GM23338 (cell line): Measurements from ENCODE around the gene TXNDC17.

Experiments used
- CREB1 ChIP-seq: fragments of 250-450 bp; sonication (Bioruptor Pico); IDR thresholded peaks from 2 replicates; pipeline ENCODE4 v1.5.0; 2020; ENCODE audit warnings: low read depth, mild to moderate bottlenecking, moderate library complexity
- EZH2 ChIP-seq: fragments of 200-600 bp; sonication (generic); IDR thresholded peaks from one replicate; pipeline ENCODE4 v1.8.0; 2017; ENCODE audit warnings: antibody characterized with exemption, mild to moderate bottlenecking, low read depth; ENCODE audit not compliant: unreplicated experiment
- EZH2phosphoT487 ChIP-seq: fragments of 200-600 bp; sonication (generic); IDR thresholded peaks from one replicate; pipeline ENCODE4 v1.8.1; 2018; ENCODE audit warnings: antibody characterized with exemption; ENCODE audit not compliant: unreplicated experiment
- POLR2AphosphoS5 ChIP-seq: IDR thresholded peaks from 2 replicates; pipeline ENCODE4 v1.6.1; 2016; ENCODE audit warnings: antibody characterized with exemption, low read depth
- TF ChIP-seq, protein P1 (sequence below), 2 experiments: fragments of 200-600 bp in 1 of 2; sonication (generic) in 1 of 2; conservative IDR thresholded peaks; 2 replicates each; pipeline versions ENCODE4 v1.5.1 to v1.6.1; 2016 to 2017; ENCODE audit warnings: antibody characterized with exemption in 2 of 2, low read depth in 2 of 2, mild to moderate bottlenecking in 2 of 2, moderate library complexity in 1 of 2
- TF ChIP-seq, protein P2 (sequence below): IDR thresholded peaks from one replicate; pipeline ENCODE4 v1.6.1; 2018; ENCODE audit warnings: antibody characterized with exemption; ENCODE audit not compliant: unreplicated experiment

DNA sequence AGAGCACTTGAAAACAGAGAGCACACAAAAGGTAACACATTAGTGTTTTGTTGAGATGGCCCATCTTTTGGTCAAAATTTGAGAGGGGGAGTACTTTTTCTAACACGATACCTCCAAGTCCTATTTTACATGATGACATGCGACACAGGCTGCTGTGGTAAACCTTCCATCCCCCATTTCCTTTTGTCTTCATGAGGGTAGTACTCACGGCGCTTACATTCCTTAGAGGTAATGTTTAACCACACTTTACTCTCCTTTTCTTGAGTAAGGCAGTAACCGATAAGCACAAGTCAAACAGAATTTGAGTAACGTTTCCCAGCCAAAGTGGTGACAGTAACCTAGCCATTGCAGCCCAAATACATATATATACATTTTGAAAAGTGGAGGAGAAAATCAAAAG is 48.7 kb upstream of the TXNDC17 start:
- TF ChIP-seq EZH2 (no peak), EZH2phosphoT487 (no peak), CREB1 (CRISPR knock-in tag) (no peak), POLR2AphosphoS5 (no peak)
- TF ChIP-seq, protein P1, sequence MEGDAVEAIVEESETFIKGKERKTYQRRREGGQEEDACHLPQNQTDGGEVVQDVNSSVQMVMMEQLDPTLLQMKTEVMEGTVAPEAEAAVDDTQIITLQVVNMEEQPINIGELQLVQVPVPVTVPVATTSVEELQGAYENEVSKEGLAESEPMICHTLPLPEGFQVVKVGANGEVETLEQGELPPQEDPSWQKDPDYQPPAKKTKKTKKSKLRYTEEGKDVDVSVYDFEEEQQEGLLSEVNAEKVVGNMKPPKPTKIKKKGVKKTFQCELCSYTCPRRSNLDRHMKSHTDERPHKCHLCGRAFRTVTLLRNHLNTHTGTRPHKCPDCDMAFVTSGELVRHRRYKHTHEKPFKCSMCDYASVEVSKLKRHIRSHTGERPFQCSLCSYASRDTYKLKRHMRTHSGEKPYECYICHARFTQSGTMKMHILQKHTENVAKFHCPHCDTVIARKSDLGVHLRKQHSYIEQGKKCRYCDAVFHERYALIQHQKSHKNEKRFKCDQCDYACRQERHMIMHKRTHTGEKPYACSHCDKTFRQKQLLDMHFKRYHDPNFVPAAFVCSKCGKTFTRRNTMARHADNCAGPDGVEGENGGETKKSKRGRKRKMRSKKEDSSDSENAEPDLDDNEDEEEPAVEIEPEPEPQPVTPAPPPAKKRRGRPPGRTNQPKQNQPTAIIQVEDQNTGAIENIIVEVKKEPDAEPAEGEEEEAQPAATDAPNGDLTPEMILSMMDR (conservative IDR thresholded peaks at IDR 0.05; ENCODE audit: low read depth in 2 of 2), result no peak
- TF ChIP-seq, protein P2, sequence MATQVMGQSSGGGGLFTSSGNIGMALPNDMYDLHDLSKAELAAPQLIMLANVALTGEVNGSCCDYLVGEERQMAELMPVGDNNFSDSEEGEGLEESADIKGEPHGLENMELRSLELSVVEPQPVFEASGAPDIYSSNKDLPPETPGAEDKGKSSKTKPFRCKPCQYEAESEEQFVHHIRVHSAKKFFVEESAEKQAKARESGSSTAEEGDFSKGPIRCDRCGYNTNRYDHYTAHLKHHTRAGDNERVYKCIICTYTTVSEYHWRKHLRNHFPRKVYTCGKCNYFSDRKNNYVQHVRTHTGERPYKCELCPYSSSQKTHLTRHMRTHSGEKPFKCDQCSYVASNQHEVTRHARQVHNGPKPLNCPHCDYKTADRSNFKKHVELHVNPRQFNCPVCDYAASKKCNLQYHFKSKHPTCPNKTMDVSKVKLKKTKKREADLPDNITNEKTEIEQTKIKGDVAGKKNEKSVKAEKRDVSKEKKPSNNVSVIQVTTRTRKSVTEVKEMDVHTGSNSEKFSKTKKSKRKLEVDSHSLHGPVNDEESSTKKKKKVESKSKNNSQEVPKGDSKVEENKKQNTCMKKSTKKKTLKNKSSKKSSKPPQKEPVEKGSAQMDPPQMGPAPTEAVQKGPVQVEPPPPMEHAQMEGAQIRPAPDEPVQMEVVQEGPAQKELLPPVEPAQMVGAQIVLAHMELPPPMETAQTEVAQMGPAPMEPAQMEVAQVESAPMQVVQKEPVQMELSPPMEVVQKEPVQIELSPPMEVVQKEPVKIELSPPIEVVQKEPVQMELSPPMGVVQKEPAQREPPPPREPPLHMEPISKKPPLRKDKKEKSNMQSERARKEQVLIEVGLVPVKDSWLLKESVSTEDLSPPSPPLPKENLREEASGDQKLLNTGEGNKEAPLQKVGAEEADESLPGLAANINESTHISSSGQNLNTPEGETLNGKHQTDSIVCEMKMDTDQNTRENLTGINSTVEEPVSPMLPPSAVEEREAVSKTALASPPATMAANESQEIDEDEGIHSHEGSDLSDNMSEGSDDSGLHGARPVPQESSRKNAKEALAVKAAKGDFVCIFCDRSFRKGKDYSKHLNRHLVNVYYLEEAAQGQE, result no peak
